ENCODE results near the gene VWCE.

DNA sequence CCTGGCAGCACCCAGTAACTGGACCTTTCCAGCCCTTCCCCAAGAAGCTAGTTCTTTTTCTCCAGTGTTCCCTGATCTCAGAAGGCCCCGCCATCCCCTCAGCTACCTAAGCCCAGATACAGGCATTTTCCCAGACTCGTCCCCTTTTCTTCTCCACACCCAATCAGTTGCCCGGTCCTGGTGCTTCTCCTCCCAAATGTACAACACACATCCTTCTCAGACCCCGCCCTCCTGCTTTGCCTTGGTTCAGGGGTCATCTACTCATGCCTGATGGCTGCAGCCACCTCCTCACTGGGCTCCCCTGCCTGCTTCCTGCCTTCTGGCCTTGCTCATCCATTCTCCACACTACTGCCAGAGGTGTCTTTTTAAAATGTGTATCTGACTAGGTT is 44.4 kb upstream of the VWCE start:
- TF ChIP-seq, protein P1, sequence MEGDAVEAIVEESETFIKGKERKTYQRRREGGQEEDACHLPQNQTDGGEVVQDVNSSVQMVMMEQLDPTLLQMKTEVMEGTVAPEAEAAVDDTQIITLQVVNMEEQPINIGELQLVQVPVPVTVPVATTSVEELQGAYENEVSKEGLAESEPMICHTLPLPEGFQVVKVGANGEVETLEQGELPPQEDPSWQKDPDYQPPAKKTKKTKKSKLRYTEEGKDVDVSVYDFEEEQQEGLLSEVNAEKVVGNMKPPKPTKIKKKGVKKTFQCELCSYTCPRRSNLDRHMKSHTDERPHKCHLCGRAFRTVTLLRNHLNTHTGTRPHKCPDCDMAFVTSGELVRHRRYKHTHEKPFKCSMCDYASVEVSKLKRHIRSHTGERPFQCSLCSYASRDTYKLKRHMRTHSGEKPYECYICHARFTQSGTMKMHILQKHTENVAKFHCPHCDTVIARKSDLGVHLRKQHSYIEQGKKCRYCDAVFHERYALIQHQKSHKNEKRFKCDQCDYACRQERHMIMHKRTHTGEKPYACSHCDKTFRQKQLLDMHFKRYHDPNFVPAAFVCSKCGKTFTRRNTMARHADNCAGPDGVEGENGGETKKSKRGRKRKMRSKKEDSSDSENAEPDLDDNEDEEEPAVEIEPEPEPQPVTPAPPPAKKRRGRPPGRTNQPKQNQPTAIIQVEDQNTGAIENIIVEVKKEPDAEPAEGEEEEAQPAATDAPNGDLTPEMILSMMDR (conservative IDR thresholded peaks at IDR 0.05; ENCODE audit: low read length): no peak
- no peak for TF ChIP-seq EZH2phosphoT487 (IDR thresholded peaks at IDR 0.05; ENCODE audit: borderline replicate concordance)
